C4-2B (cell line): ENCODE data around the gene SYTL5.

Source experiments
- CTCF ChIP-seq: fragments of 450-650 bp; conservative IDR thresholded peaks from 2 replicates; pipeline ENCODE4 v1.5.1; 2017; ENCODE audit warnings: mild to moderate bottlenecking
- ZFX ChIP-seq: fragments of 450-650 bp; IDR thresholded peaks from 2 replicates; pipeline ENCODE4 v1.6.1; 2017

- TF ChIP-seq CTCF (no peak), ZFX (no peak)
Measured at GRCh38 chrX:38061335-38061734, 55.0 kb downstream of the SYTL5 start.
